Heart left ventricle (tissue), 13 donors: ENCODE measurements around the gene RTF1.

Experiments
- CTCF ChIP-seq, 12 donors: fragments of 200-600 bp; sonication (generic) in 4 of 12; IDR thresholded peaks; one replicate each; pipeline versions ENCODE4 v1.5.0 to v1.8.0; 2018 to 2022; ENCODE audit warnings: antibody characterized with exemption in 12 of 12, mild to moderate bottlenecking in 5 of 12
- POLR2A ChIP-seq, 2 donors: fragments of 450-650 bp; IDR thresholded peaks; one replicate each; pipeline ENCODE4 v1.6.1; 2017; ENCODE audit warnings: antibody characterized with exemption in 2 of 2, mild to moderate bottlenecking in 2 of 2, moderate library complexity in 2 of 2
- donor health status: ischemic (EF 13 %, LVEDD 7.1; RV severe dilation, severe dysfunction).
- donor health status: DM: no; HTN: yes; CAD: no.
- donor health status: DM: no; HTN: no; CAD: no.
- donor health status: ischemic (EF 25% LVEDD 6.9; RV normal size, moderate dysfunction).
- donor health status: ischemic (EF 25% LVEDD 5.7; RV mildly dilated, moderate dysfunction).
- donor health status: ischemic (EF 35%, LVEDD 5.7; RV mildly dilated, moderate dysfunction).
- donor health status: nonischemic (EF 11% LVEDD 7.7; RV severe dilation, severe dysfunction).
- donor health status: DM: yes; HTN: yes; CAD: no.
- donor health status: PGD.
- donor health status: ischemic (EF 29% LVEDD 5.4; RV normal size, mild dysfunction).
- donor health status: nonischemic (EF 23%, LVEDD 6.1; RV moderate dilation, normal function).

GRCh38 chr15:41462084-41462795, 45.3 kb downstream of the RTF1 start:
- no peak for TF ChIP-seq POLR2A (IDR thresholded peaks at IDR 0.05)
- no peak for TF ChIP-seq CTCF (IDR thresholded peaks at IDR 0.05)
